EL (cell line): Measurements from ENCODE around the gene INHA.

ENCODE experiments used
- DNase-seq: peaks from one replicate; pipeline ENCODE4 v3.0.0-alpha.2; 2016

Gene INHA

GRCh38 chr2:219572237-219573001 lies at the start of gene INHA:
TSS of gene INHA (plus strand) at chr2:219572310. CDS start at chr2:219572375, 65 bp downstream.
- DNase-seq: no peak

GRCh38 chr2:219523031-219523671 lies 49.0 kb upstream of the INHA start:
- DNase-seq: no peak

GRCh38 chr2:219524817-219525216 lies 47.3 kb upstream of the INHA start:
- no peak for DNase-seq

GRCh38 chr2:219525533-219526232 lies 46.4 kb upstream of the INHA start:
- no peak for DNase-seq

GRCh38 chr2:219526320-219527075 lies 45.6 kb upstream of the INHA start:
- no peak for DNase-seq

- DNase-seq: no peak
These were observed 45.1 kb upstream of the INHA start for GRCh38 chr2:219527076-219527394.

- DNase-seq: no peak
These were observed 44.6 kb upstream of the INHA start for GRCh38 chr2:219527472-219527871.

- DNase-seq: peak; percentile 81
These were observed 41.8 kb upstream of the INHA start for GRCh38 chr2:219530048-219530963.

- no peak for DNase-seq
These were observed 40.3 kb upstream of the INHA start for GRCh38 chr2:219531639-219532377.

GRCh38 chr2:219532378-219532649 lies 39.8 kb upstream of the INHA start:
- no peak for DNase-seq

GRCh38 chr2:219533930-219534661 lies 38.0 kb upstream of the INHA start:
- no peak for DNase-seq

- DNase-seq: no peak
These were observed 35.7 kb upstream of the INHA start for GRCh38 chr2:219536425-219536824.

GRCh38 chr2:219536967-219537366 lies 35.1 kb upstream of the INHA start:
- DNase-seq: no peak

GRCh38 chr2:219537657-219538488 lies 34.2 kb upstream of the INHA start:
- DNase-seq: no peak

- DNase-seq: no peak
These were observed 33.6 kb upstream of the INHA start for GRCh38 chr2:219538504-219538951.

GRCh38 chr2:219538956-219539788 lies 32.9 kb upstream of the INHA start:
- DNase-seq: no peak

- DNase-seq: no peak
These were observed 32.0 kb upstream of the INHA start for GRCh38 chr2:219539926-219540678.
